Measurements from ENCODE around the gene SLC35F1. TPM values are rescaled to one million over a fixed set of nuclear protein-coding genes. Genes with fewer than 3 reads are reported as not detected.

The SLC35F1 gene
- total RNA-seq, 1 donor from 2014 or later: 24.3 TPM

GRCh38 chr6:118305081-118305480 lies 398.0 kb downstream of the SLC35F1 start:
- no peaks in the 10 kb centered on the region for H3K9me3 ChIP-seq (ENCODE audit: low read depth)
- H3K9ac ChIP-seq: no peak overlapping the region
- no peak overlapping the region for H3K4me2 ChIP-seq
- no peak overlapping the region for H3K27ac ChIP-seq
- no peaks in the 10 kb centered on the region for H3K79me2 ChIP-seq (ENCODE audit: low read depth)
- peaks cover 15% of the 10 kb centered on the region for H3K4me1 ChIP-seq
- DNase-seq (ENCODE audit: low spot score): no peak
- H3K27ac Mint-ChIP-seq: no peak overlapping the region
- peaks cover 22% of the 10 kb centered on the region for H3K36me3 Mint-ChIP-seq
- TF ChIP-seq EZH2 (IDR thresholded peaks at IDR 0.05) (no peak), EZH2phosphoT487 (IDR thresholded peaks at IDR 0.05) (no peak)
- no peaks in the 10 kb centered on the region for H3K27me3 ChIP-seq
- no peak overlapping the region for H3K4me3 Mint-ChIP-seq
- peaks cover 6% of the 10 kb centered on the region for H3K4me1 Mint-ChIP-seq
- no peaks in the 10 kb centered on the region for H3K27me3 Mint-ChIP-seq (ENCODE audit: insufficient read depth, low read depth)
- H2AFZ ChIP-seq (replicated peaks): no peak overlapping the region
- H4K20me1 ChIP-seq (ENCODE audit: low read depth): no peaks in the 10 kb centered on the region
- no peaks in the 10 kb centered on the region for H3K36me3 ChIP-seq
- H3K9me3 Mint-ChIP-seq: no peaks in the 10 kb centered on the region
- H3K4me3 ChIP-seq: no peak overlapping the region
- no peaks in the 10 kb centered on the region for H3F3A ChIP-seq (ENCODE audit: low read depth)

DNA sequence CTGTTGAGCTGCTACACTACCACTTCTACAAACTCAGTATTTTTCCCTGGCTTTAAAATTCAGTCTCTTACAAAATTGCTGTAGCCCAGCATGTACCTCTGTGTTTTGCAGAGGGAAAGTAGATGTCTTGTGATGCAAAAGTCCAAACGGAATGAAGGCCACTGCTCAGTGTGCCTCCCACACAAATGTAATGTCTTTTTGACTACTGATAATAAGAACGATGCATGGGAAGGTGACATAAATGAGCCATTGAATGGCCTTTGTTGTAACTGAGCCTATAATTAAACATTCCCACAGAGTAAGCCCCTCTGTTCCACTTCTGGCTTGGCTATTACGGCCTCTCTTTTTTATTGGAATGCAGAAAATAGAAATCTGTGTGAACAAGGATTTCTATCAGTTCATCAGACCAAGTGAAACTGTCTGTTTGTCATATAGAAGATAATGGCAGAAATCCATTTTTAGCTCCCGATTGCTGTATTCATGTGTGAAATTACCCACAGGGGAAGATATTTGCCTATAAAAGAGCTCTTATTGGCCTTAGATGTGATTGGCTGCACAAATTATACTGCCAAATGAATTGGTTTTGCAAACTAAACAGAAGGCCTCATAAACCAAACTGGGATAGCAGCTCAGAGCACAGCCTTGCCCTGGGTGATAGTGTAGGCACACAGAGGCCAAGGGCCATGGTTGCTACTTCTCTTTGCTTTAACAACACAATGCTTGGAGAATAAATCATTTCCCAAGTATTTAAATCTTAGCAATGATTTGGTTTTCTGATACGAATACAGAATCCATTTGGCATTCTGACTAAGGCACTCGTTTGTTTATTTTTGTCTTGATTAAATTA lies 399.6 kb downstream of the SLC35F1 start:
- no peak overlapping the region for H3K27ac ChIP-seq

GRCh38 chr6:118307581-118307980 lies 400.5 kb downstream of the SLC35F1 start:
- H3K27ac Mint-ChIP-seq: no peak overlapping the region
- H3K27me3 Mint-ChIP-seq (ENCODE audit: insufficient read depth, low read depth): no peaks in the 10 kb centered on the region
- no peaks in the 10 kb centered on the region for H4K20me1 ChIP-seq (ENCODE audit: low read depth)
- H3K4me3 Mint-ChIP-seq: no peak overlapping the region
- H3K27ac ChIP-seq: no peak overlapping the region
- H3K9me3 Mint-ChIP-seq: no peaks in the 10 kb centered on the region
- H3K4me3 ChIP-seq: no peak overlapping the region
- H3K9me3 ChIP-seq (ENCODE audit: low read depth): no peaks in the 10 kb centered on the region
- H3F3A ChIP-seq (ENCODE audit: low read depth): no peaks in the 10 kb centered on the region
- peaks cover 15% of the 10 kb centered on the region for H3K4me1 ChIP-seq
- peaks cover 6% of the 10 kb centered on the region for H3K4me1 Mint-ChIP-seq
- H3K9ac ChIP-seq: no peak overlapping the region
- no peak for DNase-seq (ENCODE audit: low spot score)
- no peaks in the 10 kb centered on the region for H3K79me2 ChIP-seq (ENCODE audit: low read depth)
- peaks cover 19% of the 10 kb centered on the region for H3K36me3 Mint-ChIP-seq
- H3K27me3 ChIP-seq: no peaks in the 10 kb centered on the region
- H2AFZ ChIP-seq (replicated peaks): no peak overlapping the region
- no peaks in the 10 kb centered on the region for H3K36me3 ChIP-seq
- TF ChIP-seq EZH2phosphoT487 (IDR thresholded peaks at IDR 0.05): no peak
- TF ChIP-seq, protein P1, sequence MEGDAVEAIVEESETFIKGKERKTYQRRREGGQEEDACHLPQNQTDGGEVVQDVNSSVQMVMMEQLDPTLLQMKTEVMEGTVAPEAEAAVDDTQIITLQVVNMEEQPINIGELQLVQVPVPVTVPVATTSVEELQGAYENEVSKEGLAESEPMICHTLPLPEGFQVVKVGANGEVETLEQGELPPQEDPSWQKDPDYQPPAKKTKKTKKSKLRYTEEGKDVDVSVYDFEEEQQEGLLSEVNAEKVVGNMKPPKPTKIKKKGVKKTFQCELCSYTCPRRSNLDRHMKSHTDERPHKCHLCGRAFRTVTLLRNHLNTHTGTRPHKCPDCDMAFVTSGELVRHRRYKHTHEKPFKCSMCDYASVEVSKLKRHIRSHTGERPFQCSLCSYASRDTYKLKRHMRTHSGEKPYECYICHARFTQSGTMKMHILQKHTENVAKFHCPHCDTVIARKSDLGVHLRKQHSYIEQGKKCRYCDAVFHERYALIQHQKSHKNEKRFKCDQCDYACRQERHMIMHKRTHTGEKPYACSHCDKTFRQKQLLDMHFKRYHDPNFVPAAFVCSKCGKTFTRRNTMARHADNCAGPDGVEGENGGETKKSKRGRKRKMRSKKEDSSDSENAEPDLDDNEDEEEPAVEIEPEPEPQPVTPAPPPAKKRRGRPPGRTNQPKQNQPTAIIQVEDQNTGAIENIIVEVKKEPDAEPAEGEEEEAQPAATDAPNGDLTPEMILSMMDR (IDR thresholded peaks at IDR 0.05): no peak
- no peak overlapping the region for H3K4me2 ChIP-seq

More for the DNA sequence above, 399.6 kb downstream of the SLC35F1 start:
- Mint-ChIP-seq H3K4me1 (peaks cover 6% of the 10 kb centered on the region), H3K9me3 (no peaks in the 10 kb centered on the region), H3K27me3 (ENCODE audit: insufficient read depth, low read depth) (no peaks in the 10 kb centered on the region), H3K27ac (no peak overlapping the region), H3K4me3 (no peak overlapping the region), H3K36me3 (peaks cover 21% of the 10 kb centered on the region)
- H3K27me3 ChIP-seq: no peaks in the 10 kb centered on the region
- H3K4me1 ChIP-seq: peaks cover 15% of the 10 kb centered on the region
- no peaks in the 10 kb centered on the region for H3K9me3 ChIP-seq (ENCODE audit: low read depth)
- H3K9ac ChIP-seq: no peak overlapping the region
- DNase-seq (ENCODE audit: low spot score): no peak
- H2AFZ ChIP-seq (replicated peaks): no peak overlapping the region
- H3K4me3 ChIP-seq: no peak overlapping the region
- H3F3A ChIP-seq (ENCODE audit: low read depth): no peaks in the 10 kb centered on the region
- TF ChIP-seq, protein P1 (IDR thresholded peaks at IDR 0.05): no peak
- no peak for TF ChIP-seq EZH2 (IDR thresholded peaks at IDR 0.05)
- TF ChIP-seq EZH2phosphoT487 (IDR thresholded peaks at IDR 0.05): no peak
- no peaks in the 10 kb centered on the region for H4K20me1 ChIP-seq (ENCODE audit: low read depth)
- no peaks in the 10 kb centered on the region for H3K79me2 ChIP-seq (ENCODE audit: low read depth)
- no peak overlapping the region for H3K4me2 ChIP-seq
- no peaks in the 10 kb centered on the region for H3K36me3 ChIP-seq
